Skin of body (tissue), 2 donors: ENCODE measurements around the gene TBK1. TPM values are rescaled to one million over a fixed set of nuclear protein-coding genes. Genes with fewer than 3 reads are reported as not detected.

Experiments used
- DNase-seq: peaks from one replicate; lab custom pipeline; 2025; lab: John Stamatoyannopoulos, UW
- total RNA-seq: library from RNA; depleted of rRNA; stranded (reverse); fragments of >200 nt; gene quantifications from one replicate; pipeline ENCODE4 v1.2.3, GENCODE V29; 2014

The TBK1 gene
- total RNA-seq, 1 donor from 2014 or later = 26.7 TPM

- no peak for DNase-seq
Measured at GRCh38 chr12:64450711-64451486, 1.0 kb upstream of the TBK1 start.

- peak; percentile 32 for DNase-seq
Measured at GRCh38 chr12:64452559-64453329, 824 bp downstream of the TBK1 start.

GRCh38 chr12:64455506-64455905, 3.6 kb downstream of the TBK1 start:
- no peak for DNase-seq

- no peak for DNase-seq
Measured at GRCh38 chr12:64456119-64456518, 4.2 kb downstream of the TBK1 start.

- DNase-seq = no peak
Measured at GRCh38 chr12:64457032-64457431, 5.1 kb downstream of the TBK1 start.

GRCh38 chr12:64457466-64457865, 5.5 kb downstream of the TBK1 start:
- no peak for DNase-seq

GRCh38 chr12:64457923-64458322, 6.0 kb downstream of the TBK1 start:
- no peak for DNase-seq

- no peak for DNase-seq
Measured at GRCh38 chr12:64459394-64459891, 7.5 kb downstream of the TBK1 start.

GRCh38 chr12:64461634-64462414, 9.9 kb downstream of the TBK1 start:
- peak; percentile 54 for DNase-seq

- no peak for DNase-seq
Measured at GRCh38 chr12:64466178-64466577, 14.3 kb downstream of the TBK1 start.

GRCh38 chr12:64468966-64469365, 17.0 kb downstream of the TBK1 start:
- DNase-seq = no peak

- DNase-seq = no peak
Measured at GRCh38 chr12:64469455-64470142, 17.7 kb downstream of the TBK1 start.

- no peak for DNase-seq
Measured at GRCh38 chr12:64470495-64470894, 18.6 kb downstream of the TBK1 start.

- no peak for DNase-seq
Measured at GRCh38 chr12:64473176-64473575, 21.3 kb downstream of the TBK1 start.

- no peak for DNase-seq
Measured at GRCh38 chr12:64475518-64475917, 23.6 kb downstream of the TBK1 start.

GRCh38 chr12:64476844-64477243, 24.9 kb downstream of the TBK1 start:
- DNase-seq = no peak

- no peak for DNase-seq
Measured at GRCh38 chr12:64478661-64479060, 26.7 kb downstream of the TBK1 start.

- no peak for DNase-seq
Measured at GRCh38 chr12:64480148-64480547, 28.2 kb downstream of the TBK1 start.

- DNase-seq = no peak
Measured at GRCh38 chr12:64486657-64487056, 34.7 kb downstream of the TBK1 start.

- no peak for DNase-seq
Measured at GRCh38 chr12:64491718-64492117, 39.8 kb downstream of the TBK1 start.

- no peak for DNase-seq
Measured at GRCh38 chr12:64493513-64493912, 41.6 kb downstream of the TBK1 start.
